GM10248 (cell line): Measurements from ENCODE around the gene S1PR4.

Experiments used
- CTCF ChIA-PET: fragments of 300-600 bp; sonication (Branson Sonifier 250); formaldehyde crosslinking; extraction: SDS; loops from one replicate; lab custom pipeline; 2021; ENCODE audit warnings: antibody characterized with exemption; lab: Yijun Ruan, JAX
- POLR2A ChIA-PET: fragments of 350-650 bp; sonication (Branson Sonifier 250); formaldehyde crosslinking; extraction: SDS; loops from one replicate; lab custom pipeline; 2020; ENCODE audit warnings: antibody characterized with exemption; lab: Yijun Ruan, JAX
- DNase-seq: peaks from one replicate; pipeline ENCODE4 v3.0.0; 2012; ENCODE audit errors: extremely low spot score
- TF ChIP-seq, protein P1 (sequence below): IDR thresholded peaks from 2 replicates; pipeline ENCODE4 v1.5.1; 2012; ENCODE audit warnings: mild to moderate bottlenecking, low read depth; ENCODE audit errors: extremely low read depth, missing control alignments, control extremely low read depth

The S1PR4 gene

DNA sequence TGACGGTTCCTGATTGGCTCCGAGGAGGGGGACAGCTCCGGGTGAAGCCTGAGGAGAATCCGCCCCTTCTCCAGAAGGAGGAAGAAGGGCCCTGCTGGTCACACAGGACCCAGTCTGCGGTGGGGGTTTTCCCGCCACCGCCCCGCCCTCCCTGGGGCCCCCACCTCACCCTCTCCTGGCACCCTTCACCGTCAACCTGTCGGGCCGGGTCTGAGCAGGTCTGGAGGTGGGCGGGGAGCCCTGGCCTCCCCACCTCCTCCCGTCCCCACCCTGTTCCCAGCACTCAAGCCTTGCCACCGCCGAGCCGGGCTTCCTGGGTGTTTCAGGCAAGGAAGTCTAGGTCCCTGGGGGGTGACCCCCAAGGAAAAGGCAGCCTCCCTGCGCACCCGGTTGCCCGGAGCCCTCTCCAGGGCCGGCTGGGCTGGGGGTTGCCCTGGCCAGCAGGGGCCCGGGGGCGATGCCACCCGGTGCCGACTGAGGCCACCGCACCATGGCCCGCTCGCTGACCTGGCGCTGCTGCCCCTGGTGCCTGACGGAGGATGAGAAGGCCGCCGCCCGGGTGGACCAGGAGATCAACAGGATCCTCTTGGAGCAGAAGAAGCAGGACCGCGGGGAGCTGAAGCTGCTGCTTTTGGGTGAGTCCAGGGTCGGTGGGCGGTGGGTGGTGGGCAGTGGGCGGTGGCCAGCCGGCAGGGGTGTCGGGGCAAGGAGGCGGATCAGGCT, 42.4 kb upstream of the S1PR4 start, which contains the start of gene GNA15:
TSS of gene GNA15 (plus strand) at position 73 of the 723 bp plus-strand sequence. CDS start at position 491, 418 bp downstream.
- CTCF ChIA-PET, result interaction anchor here (0.8 to 9.7 kb wide), 9 partner anchors 10 to 186 kb away, joined by 3 to 78 read pairs (median 7); no protein-coding TSS in a partner anchor
- POLR2A ChIA-PET, result interaction anchor here (0.6 kb wide), 1 partner anchor 45 kb away, joined by 3 read pairs; no protein-coding TSS in a partner anchor
- peak; percentile 70 for DNase-seq
- TF ChIP-seq, protein P1, sequence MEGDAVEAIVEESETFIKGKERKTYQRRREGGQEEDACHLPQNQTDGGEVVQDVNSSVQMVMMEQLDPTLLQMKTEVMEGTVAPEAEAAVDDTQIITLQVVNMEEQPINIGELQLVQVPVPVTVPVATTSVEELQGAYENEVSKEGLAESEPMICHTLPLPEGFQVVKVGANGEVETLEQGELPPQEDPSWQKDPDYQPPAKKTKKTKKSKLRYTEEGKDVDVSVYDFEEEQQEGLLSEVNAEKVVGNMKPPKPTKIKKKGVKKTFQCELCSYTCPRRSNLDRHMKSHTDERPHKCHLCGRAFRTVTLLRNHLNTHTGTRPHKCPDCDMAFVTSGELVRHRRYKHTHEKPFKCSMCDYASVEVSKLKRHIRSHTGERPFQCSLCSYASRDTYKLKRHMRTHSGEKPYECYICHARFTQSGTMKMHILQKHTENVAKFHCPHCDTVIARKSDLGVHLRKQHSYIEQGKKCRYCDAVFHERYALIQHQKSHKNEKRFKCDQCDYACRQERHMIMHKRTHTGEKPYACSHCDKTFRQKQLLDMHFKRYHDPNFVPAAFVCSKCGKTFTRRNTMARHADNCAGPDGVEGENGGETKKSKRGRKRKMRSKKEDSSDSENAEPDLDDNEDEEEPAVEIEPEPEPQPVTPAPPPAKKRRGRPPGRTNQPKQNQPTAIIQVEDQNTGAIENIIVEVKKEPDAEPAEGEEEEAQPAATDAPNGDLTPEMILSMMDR, result no peak

DNA sequence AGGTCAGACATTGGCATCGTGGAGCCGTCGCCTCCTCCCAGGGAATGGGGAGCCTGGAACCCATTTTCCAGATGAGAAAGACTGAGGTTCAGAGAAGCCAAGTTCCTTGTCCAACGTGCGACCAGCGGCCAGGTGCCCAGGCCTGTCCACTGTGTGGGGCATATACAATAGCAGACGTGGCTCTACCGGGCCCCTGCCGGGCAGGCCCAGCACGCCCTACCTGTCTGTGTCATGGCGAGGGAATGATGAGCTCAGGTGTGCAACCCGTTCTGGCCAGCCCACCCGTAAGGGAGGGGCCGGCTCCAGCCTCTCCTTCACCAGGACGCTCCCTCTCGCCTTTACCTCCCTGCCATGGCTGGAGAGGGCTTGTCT, 41.9 kb upstream of the S1PR4 start:
- CTCF ChIA-PET, result interaction anchor here (0.8 to 9.7 kb wide), 7 partner anchors 8 to 174 kb away, joined by 3 to 78 read pairs (median 9); no protein-coding TSS in a partner anchor

DNA sequence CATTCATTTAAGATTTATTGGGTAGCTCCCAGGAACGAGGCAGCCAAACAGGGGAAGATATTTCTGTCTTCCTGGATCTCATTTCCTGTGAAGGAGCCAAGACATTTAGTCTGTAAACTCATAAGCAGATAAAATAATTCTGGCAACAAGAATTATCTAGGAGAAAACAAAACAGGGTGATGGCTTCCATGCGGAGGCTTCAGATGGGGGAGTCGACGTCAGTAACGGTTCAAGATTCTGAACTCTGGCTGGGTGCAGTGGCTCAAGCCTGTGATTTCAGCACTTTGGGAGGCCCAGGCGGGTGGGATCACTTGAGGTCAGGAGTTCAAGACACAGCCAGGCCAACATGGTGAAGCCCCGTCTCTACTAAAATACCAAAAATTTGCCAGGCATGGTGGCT, 41.5 kb upstream of the S1PR4 start:
- ChIA-PET CTCF (interaction anchor here (0.8 to 9.7 kb wide), 7 partner anchors 8 to 174 kb away, joined by 3 to 78 read pairs (median 9); no protein-coding TSS in a partner anchor), POLR2A (no interaction called here)
- TF ChIP-seq, protein P1, result no peak
- DNase-seq, result no peak

More for the DNA sequence above, 41.9 kb upstream of the S1PR4 start:
- DNase-seq, result no peak
- TF ChIP-seq, protein P1, result no peak
- POLR2A ChIA-PET, result no interaction called here

DNA sequence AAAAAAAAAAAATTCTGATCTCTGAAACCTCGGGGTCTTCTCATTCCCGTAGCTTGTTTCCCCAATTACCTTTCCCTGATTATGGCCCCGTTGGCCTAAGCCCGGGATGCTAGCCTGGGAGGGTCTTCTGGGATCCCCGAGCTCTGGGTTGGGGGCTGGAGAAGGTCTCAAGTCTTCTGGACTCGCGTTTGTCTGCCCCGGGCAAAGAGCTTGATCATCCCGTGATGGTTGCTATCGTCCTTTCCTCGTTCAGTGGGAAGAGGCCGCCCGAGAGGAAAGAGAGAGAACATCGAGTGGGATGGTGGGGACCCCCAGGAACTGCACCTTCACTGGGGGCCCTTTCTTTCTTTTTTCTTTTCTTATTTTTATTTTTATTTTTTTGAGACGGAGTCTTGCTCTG, 40.3 kb upstream of the S1PR4 start:
- POLR2A ChIA-PET, result no interaction called here
- no peak for DNase-seq
- TF ChIP-seq, protein P1, result no peak
- CTCF ChIA-PET, result interaction anchor here (1.2 to 2.2 kb wide), 5 partner anchors 8 to 176 kb away, joined by 3 to 10 read pairs (median 9); no protein-coding TSS in a partner anchor

DNA sequence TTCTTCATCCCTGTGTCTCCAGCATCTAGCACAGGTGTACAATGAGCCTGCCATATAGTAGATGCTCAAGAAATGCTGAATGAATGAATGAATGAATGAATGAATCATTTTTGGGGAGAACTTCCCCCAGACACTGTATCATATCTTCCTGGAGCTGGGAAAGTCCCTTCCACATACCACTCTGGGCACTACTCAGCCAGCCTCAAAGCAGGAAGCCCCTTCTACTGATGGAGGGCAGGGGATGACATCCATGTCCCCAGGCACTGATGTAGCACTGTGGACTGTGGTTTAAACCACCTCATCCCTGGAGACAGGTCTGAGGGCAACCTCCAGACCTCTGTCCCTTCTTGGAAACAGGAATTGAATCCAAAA, 37.9 kb upstream of the S1PR4 start:
- ChIA-PET POLR2A (no interaction called here), CTCF (interaction anchor here (1.2 to 2.5 kb wide), 3 partner anchors 11 to 190 kb away, joined by 4 to 9 read pairs (median 6); no protein-coding TSS in a partner anchor)

DNA sequence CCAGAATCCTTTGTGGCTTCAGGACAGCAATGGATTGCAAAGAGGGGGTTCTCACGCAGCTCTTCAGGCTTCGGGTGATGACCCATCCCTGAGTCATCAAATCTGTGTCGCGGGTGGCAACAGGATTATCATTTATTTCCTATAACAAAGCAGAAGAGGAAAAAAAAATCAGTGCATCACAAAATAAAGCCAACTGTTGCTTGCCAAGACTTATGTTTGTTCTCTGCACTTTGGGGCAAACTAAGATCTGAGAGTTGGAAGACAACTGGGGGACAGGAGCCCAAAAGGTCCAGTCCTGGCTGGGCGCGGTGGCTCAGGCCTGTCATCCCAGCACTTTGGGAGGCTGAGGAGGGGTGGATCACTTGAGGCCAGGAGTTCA, 36.3 kb upstream of the S1PR4 start:
- DNase-seq, result no peak
- POLR2A ChIA-PET, result no interaction called here
- CTCF ChIA-PET, result interaction anchor here (0.7 to 4.2 kb wide), 7 partner anchors 9 to 192 kb away, joined by 3 to 11 read pairs (median 3); no protein-coding TSS in a partner anchor
- TF ChIP-seq, protein P1, result no peak

More for the DNA sequence above, 37.9 kb upstream of the S1PR4 start:
- DNase-seq, result no peak
- TF ChIP-seq, protein P1, result no peak
